Breast epithelium (tissue), 3 donors: ENCODE measurements around the gene TADA2A.

ENCODE experiments used
- CTCF ChIP-seq, 3 donors: fragments of 450-650 bp; IDR thresholded peaks; one replicate each; pipeline ENCODE4 v1.5.1; 2016 to 2017; ENCODE audit warnings: antibody characterized with exemption in 3 of 3, mild to moderate bottlenecking in 3 of 3, moderate library complexity in 3 of 3
- POLR2A ChIP-seq: fragments of 450-650 bp; IDR thresholded peaks from one replicate; pipeline ENCODE4 v1.6.1; 2016; ENCODE audit warnings: antibody characterized with exemption, mild to moderate bottlenecking, moderate library complexity
- POLR2AphosphoS5 ChIP-seq, 3 donors: sonication (generic); formaldehyde crosslinking; IDR thresholded peaks; one replicate each; pipeline ENCODE4 v1.6.1; 2017; ENCODE audit warnings: antibody characterized with exemption in 3 of 3

DNA sequence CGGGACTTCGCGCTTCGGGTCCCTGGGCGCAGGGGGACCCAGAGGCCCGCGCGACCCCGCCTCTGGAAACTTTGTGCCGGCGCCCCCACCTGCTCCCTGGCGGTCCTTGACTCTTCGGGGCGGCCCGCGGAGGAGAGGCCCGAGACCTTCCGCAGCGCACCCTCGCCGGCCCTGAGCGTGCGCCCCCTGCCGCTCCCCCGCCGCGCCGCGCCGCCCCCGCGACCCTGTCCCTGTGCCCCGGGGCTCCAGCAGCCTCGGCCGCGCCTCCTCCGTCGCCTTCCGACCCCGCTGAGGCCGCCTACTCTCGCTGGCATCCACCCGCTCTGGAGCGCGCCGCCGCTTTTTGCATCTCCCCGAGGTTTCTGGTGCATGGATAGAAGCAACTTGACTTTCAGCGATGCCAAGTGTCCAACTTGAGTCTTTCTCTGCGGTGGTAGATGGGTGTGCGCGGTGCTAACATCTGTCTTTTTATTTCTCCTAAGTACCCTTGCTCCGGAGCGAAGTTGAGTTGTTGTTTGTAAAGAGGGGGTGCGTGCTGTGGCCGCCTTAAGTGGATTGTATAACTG, 83.4 kb downstream of the TADA2A start:
- TF ChIP-seq CTCF (IDR thresholded peaks at IDR 0.05) (peak in 1 of 3 donors; percentile 29), POLR2AphosphoS5 (IDR thresholded peaks at IDR 0.05) (peak in 1 of 3 donors; percentile 26), POLR2A (no peak)
